Measurements from ENCODE around the gene PHLDB3. TPM values are rescaled to one million over a fixed set of nuclear protein-coding genes. Genes with fewer than 3 reads are reported as not detected.
A peak's percentile ranks its signal among the peaks of the same experiment; 100 is the strongest.

The PHLDB3 gene
- total and polyA plus RNA-seq, 2 of the 13 experiments (the other 11 are each of a cell fraction or from before 2014, with no cell fraction given) = 11.3 to 14.5 TPM

DNA sequence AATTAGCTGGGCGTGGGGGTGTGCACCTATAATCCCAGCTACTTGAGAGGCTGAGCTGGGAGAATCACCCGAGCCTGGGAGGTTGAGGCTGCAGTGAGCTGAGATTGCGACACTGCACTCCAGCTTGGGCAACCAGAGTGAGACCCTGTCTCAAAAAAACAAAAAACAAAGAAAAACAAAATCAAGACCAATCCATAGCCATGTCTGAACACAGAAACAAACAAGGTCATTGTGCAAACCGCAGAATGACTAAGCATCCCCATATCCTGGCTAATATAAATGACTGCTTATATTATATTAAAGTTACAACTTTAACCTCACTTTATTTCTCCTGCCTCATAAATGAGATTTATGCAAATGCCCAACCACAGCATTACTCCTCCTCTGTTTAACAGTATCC, 36.8 kb downstream of the PHLDB3 start:
- Histone ChIP-seq H3K27ac (ENCODE audit: extremely low read length, insufficient read depth, low read length) (peak overlapping the region; percentile 5), H3K9me3 (ENCODE audit: low read length) (no peaks in the 10 kb centered on the region), H3K4me3 (replicated peaks in 1 of 3; ENCODE audit: insufficient read depth in 1 of 3, low read depth in 2 of 3, low read length in 3 of 3) (0 out of 6 replicates have a peak overlapping the region, but pooled peaks of 1 of the 3 experiments have one; percentile 7), H3K79me2 (ENCODE audit: insufficient read depth, low read length) (no peaks in the 10 kb centered on the region), H2AFZ (ENCODE audit: low read length) (no peak overlapping the region), H3K36me3 (replicated peaks in 1 of 2; ENCODE audit: control insufficient read depth in 1 of 2, insufficient read depth in 2 of 2, low read length in 2 of 2) (no peaks in the 10 kb centered on the region), H4K20me1 (ENCODE audit: insufficient read depth, low read length) (no peaks in the 10 kb centered on the region), H3K4me1 (ENCODE audit: insufficient read depth, low read length) (peaks cover 39% of the 10 kb centered on the region), H3K4me2 (ENCODE audit: low read depth, low read length) (peak overlapping the region; percentile 67), H3K27me3 (ENCODE audit: control insufficient read depth in 1 of 2, insufficient read depth in 2 of 2, low read length in 2 of 2) (no peaks in the 10 kb centered on the region), H3K9ac (ENCODE audit: insufficient read depth, low read depth, low read length) (peak overlapping the region; percentile 41; the same call in 1 of the 2 replicates)
- ATAC-seq (no peak), FAIRE-seq (no peak), DNase-seq (ENCODE audit: low spot score) (peak; percentile 18)
- ChIA-PET CTCF (ENCODE audit: low intra/inter-chr PET ratio, low total read pairs) (no interaction called here), POLR2A (interaction anchor here (0.7 to 1.0 kb wide), 3 partner anchors 16 to 37 kb away, joined by 3 read pairs; partner anchors contain the start of gene PHLDB3)
- no TSS peak for BruUV-seq (replicated peaks)
- 18% methylated on average over 4 of the region's 4 CpGs for WGBS (ENCODE audit: low lambda C conversion rate)
- in situ Hi-C loops (cut with HindIII; ENCODE audit: extremely low pct_ligation_motif_present, low pct_unique_long_range_greater_than_20kb) = no loop called here
- intact Hi-C loops (cut with micrococcal nuclease; ENCODE audit: unreplicated experiment) = no loop called here
- TF ChIP-seq RARG (CRISPR knock-in tag; IDR thresholded peaks at IDR 0.05; ENCODE audit: low read depth) (no peak), AKNA (CRISPR knock-in tag; IDR thresholded peaks at IDR 0.05; ENCODE audit: borderline replicate concordance) (no peak), RELA (CRISPR knock-in tag; IDR thresholded peaks at IDR 0.05) (no peak), THYN1 (CRISPR knock-in tag; IDR thresholded peaks at IDR 0.05; ENCODE audit: borderline replicate concordance, low read depth) (no peak), CEBPG (CRISPR knock-in tag; IDR thresholded peaks at IDR 0.05) (peak; percentile 73), E2F5 (CRISPR knock-in tag; conservative IDR thresholded peaks at IDR 0.05) (no peak), TEAD3 (CRISPR knock-in tag; optimal IDR thresholded peaks at IDR 0.05; ENCODE audit: borderline replicate concordance) (no peak), ZNF790 (CRISPR knock-in tag; IDR thresholded peaks at IDR 0.05; ENCODE audit: borderline replicate concordance) (no peak), FOXA3 (CRISPR knock-in tag; IDR thresholded peaks at IDR 0.05) (0 out of 2 replicates have a peak, but pooled peaks have one; percentile 20), SAP130 (CRISPR knock-in tag; IDR thresholded peaks at IDR 0.05; ENCODE audit: low read depth) (0 out of 2 replicates have a peak, but pooled peaks have one; percentile 16)
- TF ChIP-seq, protein P1, sequence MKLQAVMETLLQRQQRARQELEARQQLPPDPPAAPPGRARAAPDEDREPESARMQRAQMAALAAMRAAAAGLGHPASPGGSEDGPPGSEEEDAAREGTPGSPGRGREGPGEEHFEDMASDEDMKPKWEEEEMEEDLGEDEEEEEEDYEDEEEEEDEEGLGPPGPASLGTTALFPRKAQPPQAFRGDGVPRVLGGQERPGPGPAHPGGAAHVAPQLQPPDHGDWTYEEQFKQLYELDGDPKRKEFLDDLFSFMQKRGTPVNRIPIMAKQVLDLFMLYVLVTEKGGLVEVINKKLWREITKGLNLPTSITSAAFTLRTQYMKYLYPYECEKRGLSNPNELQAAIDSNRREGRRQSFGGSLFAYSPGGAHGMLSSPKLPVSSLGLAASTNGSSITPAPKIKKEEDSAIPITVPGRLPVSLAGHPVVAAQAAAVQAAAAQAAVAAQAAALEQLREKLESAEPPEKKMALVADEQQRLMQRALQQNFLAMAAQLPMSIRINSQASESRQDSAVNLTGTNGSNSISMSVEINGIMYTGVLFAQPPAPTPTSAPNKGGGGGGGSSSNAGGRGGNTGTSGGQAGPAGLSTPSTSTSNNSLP (IDR thresholded peaks at IDR 0.05; ENCODE audit: low read depth, low read length) = peak; percentile 18; the same call in 1 of the 2 replicates
- TF ChIP-seq, protein P2, sequence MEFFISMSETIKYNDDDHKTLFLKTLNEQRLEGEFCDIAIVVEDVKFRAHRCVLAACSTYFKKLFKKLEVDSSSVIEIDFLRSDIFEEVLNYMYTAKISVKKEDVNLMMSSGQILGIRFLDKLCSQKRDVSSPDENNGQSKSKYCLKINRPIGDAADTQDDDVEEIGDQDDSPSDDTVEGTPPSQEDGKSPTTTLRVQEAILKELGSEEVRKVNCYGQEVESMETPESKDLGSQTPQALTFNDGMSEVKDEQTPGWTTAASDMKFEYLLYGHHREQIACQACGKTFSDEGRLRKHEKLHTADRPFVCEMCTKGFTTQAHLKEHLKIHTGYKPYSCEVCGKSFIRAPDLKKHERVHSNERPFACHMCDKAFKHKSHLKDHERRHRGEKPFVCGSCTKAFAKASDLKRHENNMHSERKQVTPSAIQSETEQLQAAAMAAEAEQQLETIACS (CRISPR knock-in tag; IDR thresholded peaks at IDR 0.05) = no peak
- TF ChIP-seq, protein P3, sequence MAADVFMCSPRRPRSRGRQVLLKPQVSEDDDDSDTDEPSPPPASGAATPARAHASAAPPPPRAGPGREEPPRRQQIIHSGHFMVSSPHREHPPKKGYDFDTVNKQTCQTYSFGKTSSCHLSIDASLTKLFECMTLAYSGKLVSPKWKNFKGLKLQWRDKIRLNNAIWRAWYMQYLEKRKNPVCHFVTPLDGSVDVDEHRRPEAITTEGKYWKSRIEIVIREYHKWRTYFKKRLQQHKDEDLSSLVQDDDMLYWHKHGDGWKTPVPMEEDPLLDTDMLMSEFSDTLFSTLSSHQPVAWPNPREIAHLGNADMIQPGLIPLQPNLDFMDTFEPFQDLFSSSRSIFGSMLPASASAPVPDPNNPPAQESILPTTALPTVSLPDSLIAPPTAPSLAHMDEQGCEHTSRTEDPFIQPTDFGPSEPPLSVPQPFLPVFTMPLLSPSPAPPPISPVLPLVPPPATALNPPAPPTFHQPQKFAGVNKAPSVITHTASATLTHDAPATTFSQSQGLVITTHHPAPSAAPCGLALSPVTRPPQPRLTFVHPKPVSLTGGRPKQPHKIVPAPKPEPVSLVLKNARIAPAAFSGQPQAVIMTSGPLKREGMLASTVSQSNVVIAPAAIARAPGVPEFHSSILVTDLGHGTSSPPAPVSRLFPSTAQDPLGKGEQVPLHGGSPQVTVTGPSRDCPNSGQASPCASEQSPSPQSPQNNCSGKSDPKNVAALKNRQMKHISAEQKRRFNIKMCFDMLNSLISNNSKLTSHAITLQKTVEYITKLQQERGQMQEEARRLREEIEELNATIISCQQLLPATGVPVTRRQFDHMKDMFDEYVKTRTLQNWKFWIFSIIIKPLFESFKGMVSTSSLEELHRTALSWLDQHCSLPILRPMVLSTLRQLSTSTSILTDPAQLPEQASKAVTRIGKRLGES (CRISPR knock-in tag; IDR thresholded peaks at IDR 0.05; ENCODE audit: borderline replicate concordance) = no peak
